GM12873 (cell line): ENCODE data around the gene RMND5A.

Source experiments
- CTCF ChIP-seq: IDR thresholded peaks from 2 replicates; pipeline ENCODE4 v1.5.1; 2012; ENCODE audit warnings: low read depth, mild to moderate bottlenecking, moderate library complexity, low read length, control low read depth; ENCODE audit not compliant: insufficient read depth; ENCODE audit errors: missing control alignments

The RMND5A gene

GRCh38 chr2:86677816-86678215, 42.3 kb upstream of the RMND5A start:
- TF ChIP-seq CTCF: no peak

GRCh38 chr2:86679036-86679435, 41.1 kb upstream of the RMND5A start:
- TF ChIP-seq CTCF: no peak

GRCh38 chr2:86685351-86685750, 34.7 kb upstream of the RMND5A start:
- TF ChIP-seq CTCF: no peak

- no peak for TF ChIP-seq CTCF
These were observed 33.6 kb upstream of the RMND5A start for GRCh38 chr2:86686460-86686859.

GRCh38 chr2:86686905-86687304, 33.2 kb upstream of the RMND5A start:
- no peak for TF ChIP-seq CTCF

- TF ChIP-seq CTCF: no peak
These were observed 24.9 kb upstream of the RMND5A start for GRCh38 chr2:86695053-86695691.

GRCh38 chr2:86697551-86698104, 22.5 kb upstream of the RMND5A start:
- no peak for TF ChIP-seq CTCF

- TF ChIP-seq CTCF: no peak
These were observed 19.4 kb upstream of the RMND5A start for GRCh38 chr2:86700690-86701089.
